D721Med (cell line): Measurements from ENCODE around the gene TUBG1.

Experiments
- DNase-seq: peaks from one replicate; pipeline ENCODE4 v3.0.0; 2011; ENCODE audit warnings: low spot score; ENCODE audit not compliant: insufficient read length
- FAIRE-seq: peaks from 2 replicates; lab custom pipeline; 2011; peaks lifted over from hg19 to GRCh38; lab: Jason Lieb, UNC
- TF ChIP-seq, protein P1 (sequence below): IDR thresholded peaks from 2 replicates; pipeline ENCODE4 v1.5.1; 2012; ENCODE audit warnings: mild to moderate bottlenecking, control low read depth; ENCODE audit not compliant: insufficient read depth; ENCODE audit errors: missing control alignments

The TUBG1 gene

DNA sequence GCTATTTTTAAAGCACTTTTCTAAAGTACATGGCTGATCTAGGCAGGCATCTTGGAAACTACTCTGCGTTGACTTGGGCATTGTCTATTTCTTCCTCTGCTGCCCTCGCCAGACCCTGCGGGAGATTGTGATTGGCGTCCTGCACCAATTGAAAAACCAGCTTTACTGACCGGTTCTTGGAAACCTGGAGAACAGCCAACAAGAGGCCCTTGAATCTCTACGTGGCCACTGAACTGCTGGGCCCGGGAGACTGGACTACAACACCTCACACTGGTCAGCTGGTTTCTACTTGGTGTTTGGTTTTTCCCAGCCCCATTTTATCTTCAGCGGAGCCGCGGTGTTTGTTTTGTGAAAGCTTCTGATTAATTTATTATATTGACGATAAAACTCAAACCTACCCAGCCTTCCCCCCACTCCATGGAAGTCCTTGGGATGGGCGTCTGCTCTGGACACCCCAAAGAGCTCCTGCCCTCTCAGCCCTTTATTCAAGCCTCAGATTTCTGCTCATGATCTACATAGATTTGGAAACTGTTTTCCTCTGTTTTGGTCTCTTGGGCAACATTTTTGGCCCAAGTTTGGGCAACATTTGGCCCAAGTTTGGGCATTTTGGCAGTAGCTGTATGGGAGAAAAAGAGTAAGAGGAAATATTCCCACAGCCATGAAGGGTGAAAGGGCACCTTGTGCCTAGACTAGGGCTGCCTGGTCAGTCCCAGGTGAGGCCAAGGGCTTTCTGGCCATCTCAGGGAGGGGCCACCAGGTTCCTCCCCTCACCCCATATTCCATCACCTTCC, 37.9 kb upstream of the TUBG1 start:
- no peak for FAIRE-seq
- DNase-seq = no peak
- TF ChIP-seq, protein P1, sequence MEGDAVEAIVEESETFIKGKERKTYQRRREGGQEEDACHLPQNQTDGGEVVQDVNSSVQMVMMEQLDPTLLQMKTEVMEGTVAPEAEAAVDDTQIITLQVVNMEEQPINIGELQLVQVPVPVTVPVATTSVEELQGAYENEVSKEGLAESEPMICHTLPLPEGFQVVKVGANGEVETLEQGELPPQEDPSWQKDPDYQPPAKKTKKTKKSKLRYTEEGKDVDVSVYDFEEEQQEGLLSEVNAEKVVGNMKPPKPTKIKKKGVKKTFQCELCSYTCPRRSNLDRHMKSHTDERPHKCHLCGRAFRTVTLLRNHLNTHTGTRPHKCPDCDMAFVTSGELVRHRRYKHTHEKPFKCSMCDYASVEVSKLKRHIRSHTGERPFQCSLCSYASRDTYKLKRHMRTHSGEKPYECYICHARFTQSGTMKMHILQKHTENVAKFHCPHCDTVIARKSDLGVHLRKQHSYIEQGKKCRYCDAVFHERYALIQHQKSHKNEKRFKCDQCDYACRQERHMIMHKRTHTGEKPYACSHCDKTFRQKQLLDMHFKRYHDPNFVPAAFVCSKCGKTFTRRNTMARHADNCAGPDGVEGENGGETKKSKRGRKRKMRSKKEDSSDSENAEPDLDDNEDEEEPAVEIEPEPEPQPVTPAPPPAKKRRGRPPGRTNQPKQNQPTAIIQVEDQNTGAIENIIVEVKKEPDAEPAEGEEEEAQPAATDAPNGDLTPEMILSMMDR = no peak

- FAIRE-seq (no peak), DNase-seq (no peak)
- TF ChIP-seq, protein P1 = no peak
Observed at GRCh38 chr17:42573095-42573494, 36.4 kb upstream of the TUBG1 start.

GRCh38 chr17:42574463-42574862, 35.0 kb upstream of the TUBG1 start:
- TF ChIP-seq, protein P1 = no peak
- FAIRE-seq (no peak), DNase-seq (no peak)

DNA sequence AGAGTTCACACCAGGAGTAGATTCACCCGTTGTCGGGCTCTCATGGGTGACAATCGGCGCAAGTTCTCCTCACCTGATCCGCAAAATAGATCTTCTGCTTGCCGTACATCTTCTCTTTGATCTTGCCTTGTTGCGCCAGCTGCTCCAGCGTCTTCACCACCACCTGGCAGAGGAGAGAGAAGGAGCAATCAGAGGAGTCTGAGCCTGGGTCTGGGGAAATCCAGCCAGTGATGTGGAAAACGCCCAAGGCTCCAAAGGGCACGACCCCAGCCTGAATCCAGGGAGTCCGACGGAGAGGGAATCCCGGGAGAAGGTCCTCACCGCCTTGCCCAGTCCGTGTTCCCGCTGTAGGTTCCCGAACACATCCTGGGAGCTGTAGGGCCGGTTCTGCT, 32.3 kb upstream of the TUBG1 start:
- TF ChIP-seq, protein P1 = no peak
- DNase-seq (no peak), FAIRE-seq (no peak)

- TF ChIP-seq, protein P1 = peak; percentile 42
- no peak for FAIRE-seq
- DNase-seq = peak; percentile 96
Observed at GRCh38 chr17:42577532-42578281, 31.8 kb upstream of the TUBG1 start, which contains the start of gene PSMC3IP. TSS of gene PSMC3IP (minus strand) at chr17:42577729. CDS start at chr17:42577686, 43 bp downstream.

DNA sequence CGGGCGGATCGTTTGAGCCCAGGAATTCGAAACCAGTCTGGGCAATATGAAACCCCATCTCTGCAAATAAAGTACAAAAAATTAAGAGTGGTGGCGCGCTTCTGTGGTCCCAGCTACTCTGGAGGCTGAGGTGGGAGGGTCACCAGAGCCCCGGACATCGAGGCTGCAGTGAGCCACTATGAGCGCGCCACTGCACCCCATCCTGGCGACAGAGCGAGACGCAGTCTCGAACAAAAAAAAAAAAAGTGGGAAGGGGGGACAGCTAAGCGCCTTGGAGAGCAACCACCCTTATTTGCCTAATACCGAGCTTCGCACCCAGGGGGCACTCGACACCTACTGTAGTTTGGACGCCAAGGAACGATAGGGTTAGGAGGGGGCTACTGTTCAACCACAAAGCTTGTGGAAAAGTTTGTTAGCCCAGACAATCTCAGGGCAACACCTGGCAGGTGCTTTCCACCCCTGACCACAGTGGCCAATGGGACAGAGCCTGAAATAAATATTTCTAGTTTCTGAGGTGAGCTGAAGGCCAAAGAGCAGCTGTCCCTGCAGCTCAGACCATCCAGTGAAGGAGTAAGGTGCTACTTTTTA, 31.1 kb upstream of the TUBG1 start:
- DNase-seq = peak; percentile 75
- FAIRE-seq = no peak
- TF ChIP-seq, protein P1 = peak; percentile 93
